ENCODE measurements around the gene SUPT3H. TPM values are rescaled to one million over a fixed set of nuclear protein-coding genes. Genes with fewer than 3 reads are reported as not detected.

SUPT3H gene
- total and polyA plus RNA-seq, 2 of the 8 experiments (the other 6 are each of a cell fraction or from before 2014, with no cell fraction given): 18.8 to 23.0 TPM

GRCh38 chr6:44795326-44795725, 582.4 kb downstream of the SUPT3H start (continued):
- TF ChIP-seq CHD7 (IDR thresholded peaks at IDR 0.05; ENCODE audit: insufficient replicate concordance, low read length) (no peak), TAF1 (IDR thresholded peaks at IDR 0.05; ENCODE audit: low read depth, low read length) (no peak), ATF2 (IDR thresholded peaks at IDR 0.05; ENCODE audit: low read length) (no peak), TBP (IDR thresholded peaks at IDR 0.05; ENCODE audit: low read depth, low read length) (no peak), CHD1 (IDR thresholded peaks at IDR 0.05; ENCODE audit: low read depth, low read length) (no peak), EP300 (IDR thresholded peaks at IDR 0.05; ENCODE audit: borderline replicate concordance in 1 of 2, low read depth in 2 of 2, low read length in 2 of 2) (no peak), TCF12 (IDR thresholded peaks at IDR 0.05; ENCODE audit: low read depth, low read length) (no peak), HDAC6 (IDR thresholded peaks at IDR 0.05; ENCODE audit: low read depth, low read length) (no peak), CHD2 (IDR thresholded peaks at IDR 0.05; ENCODE audit: low read length) (no peak), CREB1 (IDR thresholded peaks at IDR 0.05) (no peak), MAX (IDR thresholded peaks at IDR 0.05) (no peak)
